ENCODE data around the gene CCR9. TPM values are rescaled to one million over a fixed set of nuclear protein-coding genes. Genes with fewer than 3 reads are reported as not detected.

The CCR9 gene
- total and polyA plus RNA-seq, 2 donors, result 133 to 214 TPM

DNA sequence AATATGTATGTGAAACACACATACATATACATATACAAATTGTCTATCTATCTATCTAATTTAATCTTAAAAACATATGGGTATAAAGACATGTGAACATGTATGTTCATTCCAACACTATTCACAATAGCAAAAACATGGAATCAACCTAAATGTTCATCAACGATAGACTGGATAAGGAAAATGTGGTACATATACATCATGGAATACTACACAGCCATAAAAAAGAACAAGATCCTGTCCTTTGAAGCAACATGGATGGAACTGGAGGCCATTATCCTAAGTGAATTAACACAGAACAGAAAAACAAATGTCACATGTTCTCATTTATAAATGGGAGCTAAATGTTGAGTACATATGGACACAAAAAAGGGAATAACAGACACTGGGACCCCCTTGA lies 5.8 kb downstream of the CCR9 start:
- Histone ChIP-seq H3K36me3 (ENCODE audit: control insufficient read depth in 2 of 2, insufficient read depth in 2 of 2, low read length in 1 of 2) (peaks cover 44 to 71% of the 10 kb centered on the region in 2 donors), H3K27ac (ENCODE audit: low read depth in 1 of 2, low read length in 1 of 2) (peak overlapping the region; percentile 74 to 88), H3K9me3 (ENCODE audit: control insufficient read depth in 2 of 2, insufficient read depth in 1 of 2, low read length in 1 of 2) (no peaks in the 10 kb centered on the region), H3K27me3 (ENCODE audit: control insufficient read depth in 2 of 2, insufficient read depth in 1 of 2, low read length in 1 of 2) (no peaks in the 10 kb centered on the region), H3K4me3 (ENCODE audit: low read length in 2 of 2) (peak overlapping the region; percentile 40 to 41), H3K4me1 (ENCODE audit: control insufficient read depth in 2 of 2, insufficient read depth in 2 of 2, low read length in 2 of 2) (peaks cover 44 to 79% of the 10 kb centered on the region in 2 donors)
- DNase-seq (ENCODE audit: low read depth in 6 of 9, low spot score in 9 of 9), result no peak
- WGBS, result 95% methylated on average over 1 of the region's 1 CpG

DNA sequence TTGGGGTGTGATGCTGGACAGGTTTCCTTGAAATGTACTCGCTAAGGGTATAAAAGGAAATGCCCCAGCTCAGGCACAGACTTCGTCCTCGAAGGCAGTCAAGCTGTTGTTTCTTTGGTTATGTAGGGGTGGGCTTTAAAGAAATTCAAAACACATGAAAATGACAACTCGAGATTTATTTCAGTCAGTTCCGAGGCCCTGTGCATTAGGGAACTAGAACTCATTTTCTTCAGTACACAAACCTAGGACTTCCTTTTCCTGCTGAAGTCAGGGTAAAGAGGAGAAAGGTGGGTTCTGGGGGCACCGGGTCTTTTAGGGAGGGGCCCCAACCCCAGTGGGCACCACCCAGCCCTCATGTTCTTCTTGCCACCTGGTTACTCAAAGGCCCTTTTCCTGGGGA lies 7.7 kb downstream of the CCR9 start:
- Histone ChIP-seq H3K4me3 (ENCODE audit: low read length in 2 of 2) (peak overlapping the region; percentile 34 to 40), H3K4me1 (ENCODE audit: control insufficient read depth in 2 of 2, insufficient read depth in 2 of 2, low read length in 2 of 2) (peaks cover 48 to 76% of the 10 kb centered on the region in 2 donors), H3K36me3 (ENCODE audit: control insufficient read depth in 2 of 2, insufficient read depth in 2 of 2, low read length in 1 of 2) (peaks cover 47 to 73% of the 10 kb centered on the region in 2 donors), H3K9me3 (ENCODE audit: control insufficient read depth in 2 of 2, insufficient read depth in 1 of 2, low read length in 1 of 2) (no peaks in the 10 kb centered on the region), H3K27ac (ENCODE audit: low read depth in 1 of 2, low read length in 1 of 2) (peak overlapping the region; percentile 80 to 84), H3K27me3 (ENCODE audit: control insufficient read depth in 2 of 2, insufficient read depth in 1 of 2, low read length in 1 of 2) (no peaks in the 10 kb centered on the region)
- peak in 1 of 9 donors; percentile 53 for DNase-seq (ENCODE audit: low read depth in 6 of 9, low spot score in 9 of 9)
- WGBS, result 12% methylated on average over 6 of the region's 6 CpGs

DNA sequence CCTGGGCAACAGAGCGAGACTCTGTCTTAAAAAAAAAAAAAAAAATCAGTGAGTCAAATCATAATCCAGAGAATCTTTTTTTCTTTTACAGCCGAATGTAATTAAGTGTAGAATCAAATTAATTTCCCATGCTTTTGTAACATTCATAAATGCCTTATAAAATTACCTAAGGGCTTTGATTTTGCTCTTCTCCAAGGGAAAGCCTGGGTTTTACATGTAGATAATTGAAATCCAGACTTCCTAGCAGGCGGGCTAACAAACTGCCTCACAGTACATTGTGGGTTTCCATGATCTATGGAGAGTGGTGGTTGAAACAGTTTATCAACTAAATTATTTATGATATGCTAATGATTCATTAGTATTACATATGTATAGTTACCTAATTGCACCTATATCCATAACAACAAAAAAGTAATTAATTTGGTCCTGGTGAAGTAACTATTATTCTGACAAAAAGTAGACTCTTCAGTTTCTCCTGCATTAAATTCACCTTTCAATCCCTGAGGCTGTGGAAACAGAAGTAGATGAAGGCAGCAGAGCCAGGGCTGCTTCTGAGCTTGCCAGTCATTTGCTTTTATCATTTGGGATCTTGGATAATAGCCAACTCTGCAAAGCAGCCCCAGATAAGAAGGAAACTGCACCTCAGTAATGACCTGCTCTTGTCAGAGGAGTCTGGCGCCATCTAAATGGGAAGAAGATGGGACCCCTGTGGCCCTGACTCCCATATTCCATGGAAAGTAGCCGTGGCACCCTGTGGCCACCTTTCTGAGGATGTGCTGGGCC lies 9.5 kb downstream of the CCR9 start:
- WGBS, result 92% methylated on average over 5 of the region's 5 CpGs
- peaks cover 53 to 85% of the 10 kb centered on the region in 2 donors for H3K4me1 ChIP-seq (ENCODE audit: control insufficient read depth in 2 of 2, insufficient read depth in 2 of 2, low read length in 2 of 2)

DNA sequence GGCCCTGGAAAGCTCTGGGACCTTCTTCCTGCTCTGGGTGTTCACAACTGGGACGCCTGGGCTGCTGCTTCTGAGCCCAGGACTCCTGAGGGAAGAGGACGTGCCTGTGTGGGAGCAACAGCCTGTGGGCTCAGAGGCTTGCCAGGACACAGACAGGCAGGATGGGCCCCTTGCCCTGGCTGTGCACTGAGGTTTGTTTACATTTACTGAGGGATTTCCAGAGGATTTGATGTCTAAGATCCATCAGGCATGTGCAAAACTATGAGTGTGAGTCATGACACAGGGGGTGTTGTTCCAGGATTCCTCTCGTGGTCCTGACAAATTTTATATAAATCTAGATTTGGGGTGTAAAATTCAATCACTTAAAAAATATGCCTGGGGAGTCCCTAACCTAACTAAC lies 10.6 kb downstream of the CCR9 start:
- Histone ChIP-seq H3K9me3 (ENCODE audit: control insufficient read depth in 2 of 2, insufficient read depth in 1 of 2, low read length in 1 of 2) (no peaks in the 10 kb centered on the region), H3K4me1 (ENCODE audit: control insufficient read depth in 2 of 2, insufficient read depth in 2 of 2, low read length in 2 of 2) (peaks cover 49 to 79% of the 10 kb centered on the region in 2 donors), H3K27ac (ENCODE audit: low read depth in 1 of 2, low read length in 1 of 2) (peak overlapping the region; percentile 27 to 46), H3K4me3 (ENCODE audit: low read length in 2 of 2) (no peak overlapping the region), H3K27me3 (ENCODE audit: control insufficient read depth in 2 of 2, insufficient read depth in 1 of 2, low read length in 1 of 2) (no peaks in the 10 kb centered on the region), H3K36me3 (ENCODE audit: control insufficient read depth in 2 of 2, insufficient read depth in 2 of 2, low read length in 1 of 2) (peaks cover 73 to 93% of the 10 kb centered on the region in 2 donors)
- DNase-seq (ENCODE audit: low read depth in 6 of 9, low spot score in 9 of 9), result no peak
- WGBS, result 86% methylated on average over 3 of the region's 3 CpGs

More for the DNA sequence above, 9.5 kb downstream of the CCR9 start:
- peak overlapping the region; percentile 27 to 66 for H3K27ac ChIP-seq (ENCODE audit: low read depth in 1 of 2, low read length in 1 of 2)
- peaks cover 63 to 88% of the 10 kb centered on the region in 2 donors for H3K36me3 ChIP-seq (ENCODE audit: control insufficient read depth in 2 of 2, insufficient read depth in 2 of 2, low read length in 1 of 2)
- DNase-seq (ENCODE audit: low read depth in 6 of 9, low spot score in 9 of 9), result no peak
- H3K4me3 ChIP-seq (ENCODE audit: low read length in 2 of 2), result no peak overlapping the region
- H3K27me3 ChIP-seq (ENCODE audit: control insufficient read depth in 2 of 2, insufficient read depth in 1 of 2, low read length in 1 of 2), result no peaks in the 10 kb centered on the region
- H3K9me3 ChIP-seq (ENCODE audit: control insufficient read depth in 2 of 2, insufficient read depth in 1 of 2, low read length in 1 of 2), result no peaks in the 10 kb centered on the region

DNA sequence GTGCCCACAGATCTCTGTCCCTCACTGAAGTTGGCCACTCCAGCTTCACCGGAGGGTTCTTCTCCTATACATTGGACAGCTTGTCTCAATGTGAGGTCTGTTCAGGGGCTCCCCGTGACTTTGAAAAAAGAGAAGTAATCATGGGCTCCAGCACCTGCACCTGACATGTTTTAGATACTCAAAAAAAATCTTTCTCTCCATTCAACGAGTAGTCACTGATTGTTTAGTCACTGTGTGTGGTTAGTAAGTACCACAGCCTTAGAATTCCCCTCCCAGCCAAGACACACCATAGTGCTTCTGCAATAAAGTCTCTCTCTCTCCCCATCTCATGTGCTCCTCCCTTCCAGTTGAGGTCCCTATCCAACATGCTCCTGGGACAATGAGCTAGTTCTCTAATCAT lies 18.6 kb downstream of the CCR9 start:
- no peaks in the 10 kb centered on the region for H3K9me3 ChIP-seq (ENCODE audit: control insufficient read depth in 2 of 2, insufficient read depth in 1 of 2, low read length in 1 of 2)
- H3K4me1 ChIP-seq (ENCODE audit: control insufficient read depth in 2 of 2, insufficient read depth in 2 of 2, low read length in 2 of 2), result peaks cover 62 to 83% of the 10 kb centered on the region in 2 donors
- DNase-seq (ENCODE audit: low read depth in 6 of 9, low spot score in 9 of 9), result no peak
- peak overlapping the region in 1 of 2 donors; percentile 44 for H3K27ac ChIP-seq (ENCODE audit: low read depth in 1 of 2, low read length in 1 of 2)
- H3K36me3 ChIP-seq (ENCODE audit: control insufficient read depth in 2 of 2, insufficient read depth in 2 of 2, low read length in 1 of 2), result peaks cover 71 to 89% of the 10 kb centered on the region in 2 donors
- H3K27me3 ChIP-seq (ENCODE audit: control insufficient read depth in 2 of 2, insufficient read depth in 1 of 2, low read length in 1 of 2), result no peaks in the 10 kb centered on the region
- H3K4me3 ChIP-seq (ENCODE audit: low read length in 2 of 2), result no peak overlapping the region
- WGBS, result 24% methylated on average over 3 of the region's 3 CpGs

DNA sequence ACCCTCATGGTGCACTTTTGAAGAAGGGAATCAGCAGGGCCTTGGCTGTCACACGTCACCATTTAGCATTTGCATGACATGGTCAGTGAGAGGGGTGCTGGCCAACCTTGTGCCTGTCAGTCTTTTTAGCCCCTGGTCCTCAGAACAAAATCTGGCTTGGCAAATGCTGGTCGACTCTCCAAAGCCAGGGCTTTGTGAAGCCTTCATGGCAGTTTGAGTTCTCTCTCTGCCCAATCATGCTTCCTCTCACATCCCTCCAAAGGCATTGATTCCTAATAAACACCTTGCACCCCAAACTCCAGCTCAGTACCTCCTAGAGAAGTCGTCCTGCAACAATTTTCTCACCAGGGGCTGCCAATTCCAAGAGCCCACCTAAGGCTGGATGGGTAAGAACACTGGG lies 19.4 kb downstream of the CCR9 start:
- 94% methylated on average over 3 of the region's 3 CpGs for WGBS
- no peaks in the 10 kb centered on the region for H3K27me3 ChIP-seq (ENCODE audit: control insufficient read depth in 2 of 2, insufficient read depth in 1 of 2, low read length in 1 of 2)

DNA sequence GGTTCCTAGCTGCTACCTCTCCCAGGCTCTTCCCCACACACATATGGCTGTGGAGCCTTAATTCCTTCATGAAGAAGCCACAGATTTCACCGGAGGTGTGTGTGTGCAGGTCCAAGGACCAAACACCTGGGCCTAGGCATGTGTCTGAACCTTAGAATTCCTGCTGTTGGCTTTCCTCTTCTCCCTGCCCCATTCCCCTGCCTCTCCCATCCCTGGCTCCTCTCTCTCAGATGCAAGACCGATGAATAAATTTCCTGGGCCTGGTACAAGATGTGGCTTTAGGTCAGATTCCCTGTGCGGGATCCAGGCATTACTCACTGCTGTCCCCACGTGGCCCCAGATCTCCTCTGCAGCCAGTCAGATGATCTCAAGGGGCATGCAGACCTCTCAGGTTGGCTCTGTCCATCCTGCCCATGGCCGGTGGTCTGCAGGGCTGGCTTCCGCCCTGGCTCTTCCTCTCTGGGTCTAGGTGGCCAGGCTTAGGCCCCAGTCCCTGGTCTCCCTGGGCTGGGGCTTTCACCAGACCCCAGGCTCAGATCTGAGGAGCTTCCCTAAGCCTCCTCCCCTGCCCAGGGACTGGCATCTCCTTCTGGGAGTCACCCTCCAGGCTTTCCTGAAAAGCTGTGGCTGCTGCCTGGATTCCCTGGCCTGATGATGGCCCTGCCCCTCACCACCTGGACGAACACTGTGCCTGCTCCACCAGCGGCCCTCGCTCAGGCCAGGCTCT lies 20.5 kb downstream of the CCR9 start:
- peaks cover 75 to 89% of the 10 kb centered on the region in 2 donors for H3K4me1 ChIP-seq (ENCODE audit: control insufficient read depth in 2 of 2, insufficient read depth in 2 of 2, low read length in 2 of 2)

More for the DNA sequence above, 19.4 kb downstream of the CCR9 start:
- H3K9me3 ChIP-seq (ENCODE audit: control insufficient read depth in 2 of 2, insufficient read depth in 1 of 2, low read length in 1 of 2), result no peaks in the 10 kb centered on the region
- no peak for DNase-seq (ENCODE audit: low read depth in 6 of 9, low spot score in 9 of 9)
- H3K4me3 ChIP-seq (ENCODE audit: low read length in 2 of 2), result no peak overlapping the region
- H3K4me1 ChIP-seq (ENCODE audit: control insufficient read depth in 2 of 2, insufficient read depth in 2 of 2, low read length in 2 of 2), result peaks cover 67 to 83% of the 10 kb centered on the region in 2 donors
- H3K36me3 ChIP-seq (ENCODE audit: control insufficient read depth in 2 of 2, insufficient read depth in 2 of 2, low read length in 1 of 2), result peaks cover 63 to 87% of the 10 kb centered on the region in 2 donors
- H3K27ac ChIP-seq (ENCODE audit: low read depth in 1 of 2, low read length in 1 of 2), result peak overlapping the region in 1 of 2 donors; percentile 49

DNA sequence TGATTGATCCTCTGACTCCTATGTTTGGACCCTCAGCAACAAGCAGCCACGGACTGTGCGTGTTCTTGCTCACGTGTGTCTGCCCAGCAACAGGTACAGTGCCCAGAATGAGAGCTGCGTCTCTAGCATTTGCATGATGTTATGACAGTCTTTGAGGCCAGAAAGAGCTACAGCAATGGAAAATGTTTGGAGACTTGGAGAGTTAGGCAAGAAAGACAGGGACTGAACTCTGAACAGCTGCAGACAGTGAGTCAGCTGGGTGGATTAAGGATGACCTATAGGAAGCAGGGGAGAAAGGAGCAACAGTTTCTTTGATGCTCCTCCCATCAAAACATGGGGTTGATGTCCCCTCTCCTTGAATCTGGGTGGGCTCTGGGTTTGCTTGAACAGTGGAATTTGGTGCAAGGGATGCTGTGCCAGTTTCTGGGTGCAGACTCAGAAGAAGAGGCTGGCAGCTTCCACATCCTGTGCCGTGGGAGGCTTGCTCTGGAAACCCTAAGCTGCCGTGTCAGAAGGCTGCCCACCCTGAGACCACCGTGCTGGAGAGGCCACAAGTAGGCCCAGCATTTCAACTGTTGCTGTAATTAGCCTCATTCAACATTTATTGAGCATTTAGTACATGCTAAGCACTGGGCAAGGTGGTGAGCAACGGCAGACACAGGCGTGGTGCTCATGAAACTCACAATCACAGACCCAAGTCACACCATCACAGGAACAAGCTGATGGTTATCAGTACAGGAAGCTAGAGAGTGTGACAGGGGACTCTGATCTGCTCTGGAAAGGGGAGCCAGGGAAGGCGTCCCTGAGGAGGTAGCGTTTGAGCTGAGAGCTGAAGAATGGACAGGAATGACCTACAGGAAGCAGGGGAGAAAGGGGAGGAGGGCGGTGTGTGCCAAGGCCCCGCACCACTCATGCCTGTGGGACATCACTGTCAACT lies 21.7 kb downstream of the CCR9 start:
- 56% methylated on average over 13 of the region's 13 CpGs for WGBS
- H3K4me1 ChIP-seq (ENCODE audit: control insufficient read depth in 2 of 2, insufficient read depth in 2 of 2, low read length in 2 of 2), result peaks cover 82 to 93% of the 10 kb centered on the region in 2 donors

More for the DNA sequence above, 20.5 kb downstream of the CCR9 start:
- Histone ChIP-seq H3K9me3 (ENCODE audit: control insufficient read depth in 2 of 2, insufficient read depth in 1 of 2, low read length in 1 of 2) (no peaks in the 10 kb centered on the region), H3K27me3 (ENCODE audit: control insufficient read depth in 2 of 2, insufficient read depth in 1 of 2, low read length in 1 of 2) (no peaks in the 10 kb centered on the region), H3K4me3 (ENCODE audit: low read length in 2 of 2) (no peak overlapping the region), H3K36me3 (ENCODE audit: control insufficient read depth in 2 of 2, insufficient read depth in 2 of 2, low read length in 1 of 2) (peaks cover 55 to 87% of the 10 kb centered on the region in 2 donors), H3K27ac (ENCODE audit: low read depth in 1 of 2, low read length in 1 of 2) (peak overlapping the region; percentile 26 to 92)
- no peak for DNase-seq (ENCODE audit: low read depth in 6 of 9, low spot score in 9 of 9)
- WGBS, result 92% methylated on average over 9 of the region's 9 CpGs

More for the DNA sequence above, 21.7 kb downstream of the CCR9 start:
- Histone ChIP-seq H3K4me3 (ENCODE audit: low read length in 2 of 2) (no peak overlapping the region), H3K27ac (ENCODE audit: low read depth in 1 of 2, low read length in 1 of 2) (peak overlapping the region; percentile 64 to 92), H3K9me3 (ENCODE audit: control insufficient read depth in 2 of 2, insufficient read depth in 1 of 2, low read length in 1 of 2) (no peaks in the 10 kb centered on the region), H3K36me3 (ENCODE audit: control insufficient read depth in 2 of 2, insufficient read depth in 2 of 2, low read length in 1 of 2) (peaks cover 49 to 86% of the 10 kb centered on the region in 2 donors), H3K27me3 (ENCODE audit: control insufficient read depth in 2 of 2, insufficient read depth in 1 of 2, low read length in 1 of 2) (no peaks in the 10 kb centered on the region)
- peak in 2 of 9 donors; percentile 58 to 76 for DNase-seq (ENCODE audit: low read depth in 6 of 9, low spot score in 9 of 9)
